Pancreas (tissue), 10 donors: Measurements from ENCODE around the gene NUDT16L1. TPM values are rescaled to one million over a fixed set of nuclear protein-coding genes. Genes with fewer than 3 reads are reported as not detected.

ENCODE experiments used
- ATAC-seq, 4 donors: fragments of 200-7000 bp; cut with Tn5 transposase; one replicate each; pipeline versions ENCODE4 v1.8.0 to v1.9.1; 2020; ENCODE audit warnings: mild to moderate bottlenecking in 4 of 4, moderate library complexity in 4 of 4
- DNase-seq, 6 donors: peaks; one replicate each; pipeline ENCODE4 v3.0.0-alpha.2; 2020
- FAIRE-seq: peaks from 2 replicates; lab custom pipeline; 2012; peaks lifted over from hg19 to GRCh38; lab: Jason Lieb, UNC
- H3K27ac ChIP-seq, 4 donors: fragments of 200-600 bp; sonication (generic); 1 replicate in 3 of 4; 2 replicates in 1 of 4; pipeline versions ENCODE4 v1.5.0 to v1.8.0; 2020
- H3K27me3 ChIP-seq, 4 donors: fragments of 200-600 bp; one replicate each; pipeline ENCODE4 v1.8.0; 2021
- H3K36me3 ChIP-seq, 3 donors: fragments of 200-600 bp; sonication (generic) in 1 of 3; one replicate each; pipeline versions ENCODE4 v1.5.0 to v1.8.0; 2020 to 2021
- H3K4me1 ChIP-seq, 3 donors: fragments of 200-600 bp; one replicate each; pipeline ENCODE4 v1.8.0; 2021
- H3K4me3 ChIP-seq, 4 donors: fragments of 200-600 bp; sonication (generic) in 2 of 4; one replicate each; pipeline versions ENCODE4 v1.5.0 to v1.8.0; 2020 to 2021
- H3K9me3 ChIP-seq, 4 donors: fragments of 200-600 bp; one replicate each; pipeline ENCODE4 v1.8.0; 2021
- CTCF ChIP-seq, 4 donors: fragments of 200-600 bp; sonication (generic) in 3 of 4; IDR thresholded peaks; one replicate each; pipeline versions ENCODE4 v1.5.0 to v1.8.0; 2021; ENCODE audit warnings: antibody characterized with exemption in 4 of 4
- WGBS, 2 donors: extraction: QIAGEN DNeasy Blood & Tissue Kit; methylation state at CpG; one replicate each; pipeline ENCODE4 v1.1.7; 2013; 5-methylcytosine and 5-hydroxymethylcytosine counted together
- intact Hi-C, 3 donors: fragments of 100-400 bp; cut with DNase I; formaldehyde crosslinking; loops; one replicate each; pipeline versions ENCODE4 v1.11.1 to v1.14.2; 2022
- polyA plus RNA-seq, 2 donors: library from polyadenylated mRNA; stranded (reverse); fragments of 200-250 nt; gene quantifications; one replicate each; pipeline ENCODE4 v1.2.3, GENCODE V29; 2013
- total RNA-seq, 6 donors: library from RNA; stranded (reverse); fragmentation: NEBNext Ultra II Directional in 4 of 6; extraction: Animal tissue kit (Norgen Biotek cat#: 25700) in 4 of 6; gene quantifications; one replicate each; pipeline versions ENCODE4 v1.2.1 to v1.2.4, GENCODE V29; 2021 to 2023
- donor health status: healthy with polysubstance abuse.
- donor health status: DM: no; HTN: no; CAD: no; lungs with moderate emphysema.
- donor health status: DM: no; HTN: no; CAD: no.
- donor health status: control.
- donor health status: control.
- donor health status: Bipolar disorder and iron deficiency.
- donor health status: DM: yes; HTN: yes; CAD: no.
- donor health status: DM: no; HTN: no; CAD: no.
- donor health status: DM: no; HTN: no; CAD: no.
- donor health status: DM: yes; HTN: yes; CAD: no.

Gene NUDT16L1
- total and polyA plus RNA-seq, 8 donors = 7.0 to 32.3 (median 14.2) TPM

DNA sequence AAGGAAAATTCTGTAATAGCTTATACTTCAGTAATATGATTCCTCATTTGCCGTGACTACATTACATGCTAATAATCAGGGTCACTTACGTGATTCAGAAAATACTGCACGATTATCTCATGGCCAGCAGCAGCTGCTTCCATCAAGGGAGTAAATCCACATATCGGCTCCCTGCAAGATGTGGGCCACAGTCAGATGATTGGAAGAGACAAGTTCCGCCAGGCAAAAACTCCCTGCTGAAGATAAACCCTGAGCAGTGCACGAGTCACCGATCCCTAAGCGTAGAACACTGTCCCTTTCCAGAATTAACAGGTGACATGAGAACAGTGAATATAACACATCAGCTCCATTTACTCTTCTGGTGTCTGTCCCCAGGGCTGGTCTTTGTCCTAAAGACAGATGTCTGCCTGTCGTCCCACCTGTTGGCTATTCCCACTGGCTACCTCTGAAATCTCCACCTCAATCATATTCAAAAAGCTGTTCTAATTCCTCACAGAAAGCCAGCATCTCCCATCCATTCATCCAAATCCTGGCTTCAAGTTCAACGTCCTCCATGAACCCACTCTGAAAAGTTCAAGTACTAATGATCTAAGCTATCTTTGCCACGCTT lies 31.4 kb downstream of the NUDT16L1 start:
- H3K27ac ChIP-seq = no peak overlapping the region
- H3K36me3 ChIP-seq = peaks cover 0 to 23% (median 6%) of the 10 kb centered on the region in 3 donors
- ATAC-seq = no peak
- intact Hi-C loops = no loop called here
- H3K4me1 ChIP-seq = no peaks in the 10 kb centered on the region
- FAIRE-seq = no peak
- TF ChIP-seq CTCF (IDR thresholded peaks at IDR 0.05) = no peak
- no peaks in the 10 kb centered on the region for H3K9me3 ChIP-seq
- H3K4me3 ChIP-seq = no peak overlapping the region
- DNase-seq = peak in 1 of 6 donors; percentile 5
- H3K27me3 ChIP-seq = no peaks in the 10 kb centered on the region
- 87 to 91% methylated on average over 11 of the region's 11 CpGs for WGBS, 2 donors

- Histone ChIP-seq H3K9me3 (no peaks in the 10 kb centered on the region), H3K27ac (no peak overlapping the region), H3K4me1 (no peaks in the 10 kb centered on the region), H3K36me3 (peaks cover 0 to 23% (median 6%) of the 10 kb centered on the region in 3 donors), H3K4me3 (no peak overlapping the region), H3K27me3 (no peaks in the 10 kb centered on the region)
- FAIRE-seq (no peak), DNase-seq (peak in 1 of 6 donors; percentile 22), ATAC-seq (no peak)
- TF ChIP-seq CTCF (IDR thresholded peaks at IDR 0.05) = no peak
- intact Hi-C loops = no loop called here
- 90 to 92% methylated on average over 18 of the region's 18 CpGs for WGBS, 2 donors
These were observed 33.3 kb downstream of the NUDT16L1 start for GRCh38 chr16:4726616-4727015.

DNA sequence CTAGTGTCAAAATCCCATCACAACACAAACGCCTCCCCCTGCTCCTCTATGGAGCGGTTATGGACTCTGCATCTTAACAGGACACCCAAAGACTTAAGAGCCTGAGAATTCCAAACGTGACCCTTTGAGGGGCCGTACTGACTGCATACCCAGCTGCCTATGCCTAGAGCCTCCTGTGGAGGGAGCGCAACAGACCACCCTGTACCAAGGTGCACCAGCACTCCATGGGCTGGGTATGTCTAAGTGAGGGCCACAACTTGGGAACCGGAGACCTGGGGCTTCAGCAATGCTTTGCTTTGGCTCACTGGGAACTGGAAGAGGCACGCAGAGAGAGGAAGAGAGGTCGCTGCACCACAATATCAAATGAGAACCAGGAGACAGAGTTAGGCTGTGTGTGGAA lies 35.3 kb downstream of the NUDT16L1 start:
- no peak for ATAC-seq
- intact Hi-C loops = no loop called here
- peak in 1 of 6 donors; percentile 15 for DNase-seq

DNA sequence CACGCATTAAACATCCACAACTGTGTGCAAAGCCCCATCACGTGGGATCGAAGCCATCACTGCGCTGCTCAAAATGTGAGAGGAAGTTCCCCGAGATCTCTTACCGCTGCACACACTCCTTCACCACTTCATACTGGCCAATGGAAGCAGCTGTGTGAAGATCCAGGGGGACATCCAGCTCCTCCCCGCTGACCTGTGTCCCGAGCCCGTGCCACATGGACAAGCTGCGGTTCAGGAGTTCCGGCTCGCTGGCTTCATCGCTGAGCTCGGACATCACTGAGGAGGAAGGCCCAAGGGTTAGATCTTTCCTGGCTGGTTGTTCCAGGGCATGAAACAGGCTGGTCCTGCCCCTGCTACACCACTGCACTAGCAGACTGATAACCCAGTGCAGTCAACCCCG lies 36.5 kb downstream of the NUDT16L1 start:
- Histone ChIP-seq H3K27me3 (no peaks in the 10 kb centered on the region), H3K9me3 (no peaks in the 10 kb centered on the region), H3K27ac (no peak overlapping the region), H3K4me1 (no peaks in the 10 kb centered on the region), H3K4me3 (no peak overlapping the region), H3K36me3 (peaks cover 0 to 23% (median 6%) of the 10 kb centered on the region in 3 donors)
- TF ChIP-seq CTCF (IDR thresholded peaks at IDR 0.05) = no peak
- intact Hi-C loops = no loop called here
- FAIRE-seq (no peak), DNase-seq (peak in 1 of 6 donors; percentile 26), ATAC-seq (no peak)
- 90 to 92% methylated on average over 15 of the region's 15 CpGs for WGBS, 2 donors

More for the DNA sequence above, 35.3 kb downstream of the NUDT16L1 start:
- no peak for FAIRE-seq
- no peak overlapping the region for H3K27ac ChIP-seq
- peaks cover 0 to 23% (median 6%) of the 10 kb centered on the region in 3 donors for H3K36me3 ChIP-seq
- no peak overlapping the region for H3K4me3 ChIP-seq
- no peaks in the 10 kb centered on the region for H3K9me3 ChIP-seq
- 93 to 94% methylated on average over 8 of the region's 8 CpGs for WGBS, 2 donors
- H3K4me1 ChIP-seq = no peaks in the 10 kb centered on the region
- no peaks in the 10 kb centered on the region for H3K27me3 ChIP-seq
- TF ChIP-seq CTCF (IDR thresholded peaks at IDR 0.05) = no peak

- Histone ChIP-seq H3K27ac (no peak overlapping the region), H3K4me1 (peaks cover 0 to 3% (median 0%) of the 10 kb centered on the region in 3 donors), H3K27me3 (no peaks in the 10 kb centered on the region), H3K36me3 (peaks cover 0 to 6% (median 0%) of the 10 kb centered on the region in 3 donors), H3K9me3 (no peaks in the 10 kb centered on the region), H3K4me3 (peak overlapping the region; percentile 68 to 95 (median 84))
- no peak for FAIRE-seq
- intact Hi-C loops = no loop called here
- TF ChIP-seq CTCF (IDR thresholded peaks at IDR 0.05) = no peak
- WGBS, 2 donors = 17 to 21% methylated on average over 17 of the region's 17 CpGs
- no peak for ATAC-seq
- peak in 1 of 6 donors; percentile 26 for DNase-seq
These were observed 39.9 kb downstream of the NUDT16L1 start for GRCh38 chr16:4733211-4733742.
